Testis (tissue), 3 donors: ENCODE data around the gene ALG13. TPM values are rescaled to one million over a fixed set of nuclear protein-coding genes. Genes with fewer than 3 reads are reported as not detected.

ENCODE experiments used
- DNase-seq: peaks from one replicate; pipeline ENCODE4 v3.0.0-alpha.2; 2019
- H3K27ac ChIP-seq, 2 donors: fragments of 200-600 bp; sonication (generic); one replicate each; pipeline ENCODE4 v1.5.1; 2019
- H3K27me3 ChIP-seq: fragments of 200-600 bp; sonication (generic); one replicate; pipeline ENCODE4 v1.5.1; 2019
- H3K36me3 ChIP-seq: fragments of 200-600 bp; sonication (generic); one replicate; pipeline ENCODE4 v1.5.1; 2017; ENCODE audit warnings: low read depth; ENCODE audit errors: missing control alignments
- H3K4me1 ChIP-seq: fragments of 200-600 bp; sonication (generic); one replicate; pipeline ENCODE4 v1.5.1; 2019
- H3K4me3 ChIP-seq, 2 donors: fragments of 200-600 bp; sonication (generic); one replicate each; pipeline ENCODE4 v1.5.1; 2017 to 2019
- H3K9me3 ChIP-seq: fragments of 200-600 bp; sonication (generic); one replicate; pipeline ENCODE4 v1.5.1; 2017
- POLR2A ChIP-seq: fragments of 450-650 bp; IDR thresholded peaks from one replicate; pipeline ENCODE4 v1.6.1; 2017; ENCODE audit warnings: antibody characterized with exemption, mild to moderate bottlenecking, moderate library complexity
- WGBS, 2 donors: methylation state at CpG; one replicate each; pipeline ENCODE4 v1.1.5; 2018; 5-methylcytosine and 5-hydroxymethylcytosine counted together
- intact Hi-C: fragments of 100-400 bp; cut with DNase I; formaldehyde crosslinking; loops from one replicate; pipeline ENCODE4 v1.15.1; 2023; ENCODE audit warnings: low total_unique reads
- polyA plus RNA-seq: library from polyadenylated mRNA; stranded (reverse); fragments of 350-450 nt; fragmentation: Illumina TruSeq; extraction: RNeasy Lipid Tissue Mini Kit (QIAGEN cat#74804); gene quantifications from one replicate; pipeline ENCODE4 v1.2.3, GENCODE V29; 2014; ENCODE audit warnings: low read depth, low replicate concordance; ENCODE audit not compliant: insufficient read depth
- total RNA-seq, 2 donors: library from RNA; depleted of rRNA; stranded (reverse); fragments of >200 nt; gene quantifications; one replicate each; pipeline ENCODE4 v1.2.3, GENCODE V29; 2016
- TF ChIP-seq, protein P1 (sequence below), 3 experiments: fragments of 450-650 bp in 2 of 3; fragments of 200-600 bp in 1 of 3; sonication (generic) in 1 of 3; IDR thresholded peaks; one replicate each; pipeline ENCODE4 v1.5.1; 2016 to 2019; ENCODE audit warnings: antibody characterized with exemption in 3 of 3, mild to moderate bottlenecking in 2 of 3, moderate library complexity in 1 of 3

The ALG13 gene
- total and polyA plus RNA-seq, 3 donors from 2014 or later: 43.9 to 164 (median 163) TPM

DNA sequence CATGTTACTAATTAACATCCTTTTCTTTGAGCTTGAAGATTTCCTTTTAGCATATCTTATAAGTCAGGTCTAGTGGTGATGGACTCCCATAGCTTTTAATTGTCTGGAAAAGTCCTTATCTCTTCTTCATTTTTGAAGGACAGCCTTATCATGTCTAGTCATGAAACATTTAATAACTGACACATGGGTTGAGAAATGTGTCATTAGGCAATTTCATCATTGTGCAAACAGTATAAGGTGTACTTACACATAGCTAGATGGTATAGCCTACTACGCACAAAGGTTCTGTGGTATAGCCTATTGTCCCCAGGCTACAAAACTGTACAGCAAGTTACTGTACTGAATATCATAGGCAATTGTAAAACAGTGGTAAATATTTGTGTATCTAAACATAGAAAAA lies 34.5 kb upstream of the ALG13 start:
- no peak overlapping the region for H3K27ac ChIP-seq
- H3K36me3 ChIP-seq: no peaks in the 10 kb centered on the region
- no peak overlapping the region for H3K4me3 ChIP-seq
- H3K4me1 ChIP-seq: no peaks in the 10 kb centered on the region
- no peak for TF ChIP-seq POLR2A
- TF ChIP-seq, protein P1, sequence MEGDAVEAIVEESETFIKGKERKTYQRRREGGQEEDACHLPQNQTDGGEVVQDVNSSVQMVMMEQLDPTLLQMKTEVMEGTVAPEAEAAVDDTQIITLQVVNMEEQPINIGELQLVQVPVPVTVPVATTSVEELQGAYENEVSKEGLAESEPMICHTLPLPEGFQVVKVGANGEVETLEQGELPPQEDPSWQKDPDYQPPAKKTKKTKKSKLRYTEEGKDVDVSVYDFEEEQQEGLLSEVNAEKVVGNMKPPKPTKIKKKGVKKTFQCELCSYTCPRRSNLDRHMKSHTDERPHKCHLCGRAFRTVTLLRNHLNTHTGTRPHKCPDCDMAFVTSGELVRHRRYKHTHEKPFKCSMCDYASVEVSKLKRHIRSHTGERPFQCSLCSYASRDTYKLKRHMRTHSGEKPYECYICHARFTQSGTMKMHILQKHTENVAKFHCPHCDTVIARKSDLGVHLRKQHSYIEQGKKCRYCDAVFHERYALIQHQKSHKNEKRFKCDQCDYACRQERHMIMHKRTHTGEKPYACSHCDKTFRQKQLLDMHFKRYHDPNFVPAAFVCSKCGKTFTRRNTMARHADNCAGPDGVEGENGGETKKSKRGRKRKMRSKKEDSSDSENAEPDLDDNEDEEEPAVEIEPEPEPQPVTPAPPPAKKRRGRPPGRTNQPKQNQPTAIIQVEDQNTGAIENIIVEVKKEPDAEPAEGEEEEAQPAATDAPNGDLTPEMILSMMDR (IDR thresholded peaks at IDR 0.05): no peak
- 95 to 100% methylated on average over 1 of the region's 1 CpG for WGBS, 2 donors
- intact Hi-C loops: no loop called here
- H3K9me3 ChIP-seq: no peaks in the 10 kb centered on the region
- H3K27me3 ChIP-seq: no peaks in the 10 kb centered on the region
- DNase-seq: no peak

DNA sequence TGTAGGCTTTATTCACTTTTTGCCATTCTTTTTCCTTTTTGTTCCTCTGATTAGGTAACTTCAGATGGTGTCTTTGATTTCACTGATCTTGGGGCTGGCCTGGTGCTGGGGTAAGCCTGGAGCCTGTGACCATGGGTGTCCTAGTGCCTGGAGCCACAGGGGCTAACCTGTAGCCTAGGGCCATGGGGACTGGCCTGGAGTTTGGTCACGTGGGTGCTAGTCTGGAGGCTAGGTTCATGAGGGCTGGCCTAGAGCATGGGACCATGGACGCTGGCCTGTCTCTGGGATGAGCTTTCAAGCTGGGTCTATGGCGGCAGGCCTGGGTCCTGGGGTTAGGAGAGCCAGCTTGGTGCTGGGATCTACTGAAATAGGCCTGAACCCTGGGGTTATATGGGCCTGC lies 32.2 kb upstream of the ALG13 start:
- Histone ChIP-seq H3K27me3 (no peaks in the 10 kb centered on the region), H3K36me3 (no peaks in the 10 kb centered on the region), H3K4me3 (no peak overlapping the region), H3K27ac (no peak overlapping the region), H3K9me3 (no peaks in the 10 kb centered on the region), H3K4me1 (no peaks in the 10 kb centered on the region)
- TF ChIP-seq POLR2A: no peak
- TF ChIP-seq, protein P1 (IDR thresholded peaks at IDR 0.05): no peak
- no peak for DNase-seq
- intact Hi-C loops: no loop called here
- WGBS, 2 donors: 100% methylated on average over 2 of the region's 3 CpGs; no CpG with 5 or more reads in 1 of the 2 donors

DNA sequence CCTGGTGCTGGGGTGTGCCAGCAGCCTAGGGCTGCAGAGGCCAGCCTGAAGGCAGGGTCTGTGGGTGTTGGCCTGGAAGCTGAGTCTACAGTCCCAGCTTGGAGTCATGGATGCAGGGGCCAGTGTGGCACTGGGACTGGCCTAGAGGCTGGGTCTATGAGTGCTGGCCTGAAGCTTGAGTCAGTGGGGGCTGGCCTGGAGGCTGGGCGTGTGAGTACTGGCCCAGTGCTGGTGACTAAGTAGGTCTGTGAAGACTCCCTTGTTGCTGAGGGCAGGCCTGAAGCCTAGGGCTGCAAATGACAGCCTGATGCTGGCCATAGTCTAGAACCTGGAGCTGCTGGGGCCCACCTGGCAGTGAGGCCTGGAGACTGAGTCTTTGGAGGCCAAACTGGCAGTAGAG lies 31.3 kb upstream of the ALG13 start:
- H3K9me3 ChIP-seq: no peaks in the 10 kb centered on the region
- WGBS, 2 donors: no CpG with 5 or more reads among the region's 1 CpG
- TF ChIP-seq, protein P1 (IDR thresholded peaks at IDR 0.05): no peak
- TF ChIP-seq POLR2A: no peak
- intact Hi-C loops: no loop called here
- no peak overlapping the region for H3K4me3 ChIP-seq
- H3K27me3 ChIP-seq: no peaks in the 10 kb centered on the region
- H3K4me1 ChIP-seq: no peaks in the 10 kb centered on the region
- no peak for DNase-seq
- no peaks in the 10 kb centered on the region for H3K36me3 ChIP-seq
- no peak overlapping the region for H3K27ac ChIP-seq

DNA sequence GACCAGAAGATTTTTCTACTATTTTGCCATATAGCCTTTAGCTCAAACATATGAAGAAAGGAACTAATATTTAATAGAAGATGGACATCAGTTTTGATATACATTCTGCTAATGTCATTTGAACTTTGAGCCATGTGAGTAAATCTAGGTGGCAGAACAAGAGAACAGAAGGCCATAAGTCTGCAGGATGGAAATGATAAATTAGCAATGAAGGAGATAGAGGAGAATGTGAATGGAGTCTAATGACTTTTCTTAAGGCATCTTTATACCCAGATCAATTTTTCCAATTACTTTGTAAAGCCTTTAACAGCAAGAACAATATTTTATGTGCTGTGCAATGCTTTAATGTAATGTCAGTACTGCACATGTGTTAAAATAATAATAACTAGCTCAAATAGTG lies 30.1 kb upstream of the ALG13 start:
- H3K27me3 ChIP-seq: no peaks in the 10 kb centered on the region
- H3K4me3 ChIP-seq: no peak overlapping the region
- TF ChIP-seq, protein P1 (IDR thresholded peaks at IDR 0.05): no peak
- no peak for TF ChIP-seq POLR2A
- no peaks in the 10 kb centered on the region for H3K36me3 ChIP-seq
- H3K4me1 ChIP-seq: no peaks in the 10 kb centered on the region
- intact Hi-C loops: no loop called here
- no peak overlapping the region for H3K27ac ChIP-seq
- H3K9me3 ChIP-seq: no peaks in the 10 kb centered on the region
- no peak for DNase-seq

DNA sequence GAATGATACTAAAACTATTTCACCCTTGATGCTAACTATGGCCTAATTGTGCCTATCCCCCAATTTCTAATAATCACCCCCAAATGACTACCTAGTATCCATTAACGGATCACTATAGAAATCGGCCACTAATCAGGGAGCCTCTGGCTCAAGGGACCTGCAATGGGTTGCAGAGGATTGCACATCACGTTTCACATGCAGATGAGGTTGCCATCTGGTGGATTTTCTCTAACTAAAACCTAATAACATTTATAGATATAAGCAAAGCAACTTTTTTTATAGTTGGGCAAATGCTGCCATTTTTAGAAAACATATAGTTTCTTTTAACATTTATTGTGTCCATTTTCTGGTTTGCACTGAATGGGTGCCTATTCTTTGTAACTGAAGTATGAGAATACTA lies 28.3 kb upstream of the ALG13 start:
- DNase-seq: no peak
- intact Hi-C loops: no loop called here
- WGBS, 2 donors: 38 to 61% methylated on average over 3 of the region's 3 CpGs
- Histone ChIP-seq H3K36me3 (no peaks in the 10 kb centered on the region), H3K4me1 (no peaks in the 10 kb centered on the region), H3K9me3 (no peaks in the 10 kb centered on the region), H3K27ac (no peak overlapping the region), H3K4me3 (no peak overlapping the region), H3K27me3 (no peaks in the 10 kb centered on the region)
- TF ChIP-seq POLR2A: no peak
- TF ChIP-seq, protein P1 (IDR thresholded peaks at IDR 0.05): no peak
